Trophoblast cell (in vitro differentiated cells and primary cell): ENCODE data around the gene FRMD1.

ENCODE experiments used
- DNase-seq, 2 donors: peaks; one replicate each; pipeline ENCODE4 v3.0.0-alpha.2; 2016
- H2AFZ ChIP-seq: 2 replicates; pipeline ENCODE4 v1.6.1; 2013; ENCODE audit warnings: low read length, moderate library complexity, mild to moderate bottlenecking; ENCODE audit not compliant: insufficient read depth, poor library complexity
- H2AK5ac ChIP-seq: 2 replicates; pipeline ENCODE4 v1.6.1; 2013; ENCODE audit warnings: mild to moderate bottlenecking, low read length
- H2BK120ac ChIP-seq: 2 replicates; pipeline ENCODE4 v1.6.1; 2013; ENCODE audit warnings: low read length, mild to moderate bottlenecking, moderate library complexity; ENCODE audit not compliant: insufficient read depth, poor library complexity
- H2BK12ac ChIP-seq: 2 replicates; pipeline ENCODE4 v1.6.1; 2013; ENCODE audit warnings: mild to moderate bottlenecking, low read length, moderate library complexity
- H2BK5ac ChIP-seq: 2 replicates; pipeline ENCODE4 v1.6.1; 2013; ENCODE audit warnings: low read length, low read depth, moderate library complexity, mild to moderate bottlenecking; ENCODE audit not compliant: poor library complexity
- H3K14ac ChIP-seq: 2 replicates; pipeline ENCODE4 v1.6.1; 2013; ENCODE audit warnings: mild to moderate bottlenecking, low read length
- H3K18ac ChIP-seq: 2 replicates; pipeline ENCODE4 v1.6.1; 2013; ENCODE audit warnings: mild to moderate bottlenecking, low read length
- H3K23ac ChIP-seq: 2 replicates; pipeline ENCODE4 v1.6.1; 2013; ENCODE audit warnings: low read length
- H3K27ac ChIP-seq: 2 replicates; pipeline ENCODE4 v1.5.1; 2013; ENCODE audit warnings: low read depth, mild to moderate bottlenecking, inconsistent platforms, low read length, moderate library complexity
- H3K27me3 ChIP-seq: 2 replicates; pipeline ENCODE4 v1.6.1; 2013; ENCODE audit warnings: inconsistent platforms, mild to moderate bottlenecking, low read length, moderate library complexity; ENCODE audit not compliant: insufficient read depth
- H3K36me3 ChIP-seq, 2 experiments: 1 replicate in 1 of 2; 2 replicates in 1 of 2; pipeline ENCODE4 v1.6.1; 2013; ENCODE audit warnings: low read length in 2 of 2, mild to moderate bottlenecking in 2 of 2, moderate library complexity in 1 of 2; ENCODE audit not compliant: insufficient read depth in 2 of 2, control insufficient read depth in 1 of 2
- H3K4ac ChIP-seq: 2 replicates; pipeline ENCODE4 v1.6.1; 2013; ENCODE audit warnings: low read depth, mild to moderate bottlenecking, low read length, moderate library complexity
- H3K4me1 ChIP-seq, 2 experiments: 1 replicate in 1 of 2; 2 replicates in 1 of 2; pipeline ENCODE4 v1.6.1; 2013; ENCODE audit warnings: low read length in 2 of 2, mild to moderate bottlenecking in 2 of 2, moderate library complexity in 1 of 2; ENCODE audit not compliant: insufficient read depth in 2 of 2, control insufficient read depth in 1 of 2
- H3K4me2 ChIP-seq: 2 replicates; pipeline ENCODE4 v1.6.1; 2013; ENCODE audit warnings: inconsistent platforms, mild to moderate bottlenecking, low read length, moderate library complexity
- H3K4me3 ChIP-seq: 2 replicates; pipeline ENCODE4 v1.5.1; 2013; ENCODE audit warnings: mild to moderate bottlenecking, low read depth, low read length, inconsistent platforms
- H3K79me1 ChIP-seq: one replicate; pipeline ENCODE4 v1.6.1; 2013; ENCODE audit warnings: low read length
- H3K79me2 ChIP-seq: 2 replicates; pipeline ENCODE4 v1.6.1; 2013; ENCODE audit warnings: low read length, mild to moderate bottlenecking; ENCODE audit not compliant: control insufficient read depth, insufficient read depth, poor library complexity
- H3K9ac ChIP-seq: 2 replicates; pipeline ENCODE4 v1.6.1; 2013; ENCODE audit warnings: mild to moderate bottlenecking, low read length
- H3K9me3 ChIP-seq: 2 replicates; pipeline ENCODE4 v1.6.1; 2013; ENCODE audit warnings: low read depth, mild to moderate bottlenecking, control low read depth, inconsistent platforms, low read length; ENCODE audit not compliant: insufficient read depth
- H4K12ac ChIP-seq: 2 replicates; pipeline ENCODE4 v1.6.1; 2013; ENCODE audit warnings: low read depth, mild to moderate bottlenecking, low read length, moderate library complexity
- H4K8ac ChIP-seq: 2 replicates; pipeline ENCODE4 v1.6.1; 2013; ENCODE audit warnings: low read depth, mild to moderate bottlenecking, low read length, moderate library complexity
- H4K91ac ChIP-seq: one replicate; pipeline ENCODE4 v1.6.1; 2013; ENCODE audit warnings: low read depth, mild to moderate bottlenecking, low read length, moderate library complexity
- WGBS: extraction: QIAGEN DNeasy Blood & Tissue Kit; methylation state at CpG from one replicate; pipeline ENCODE4 v1.1.7; 2013; ENCODE audit warnings: missing lambda C conversion rate; ENCODE audit not compliant: insufficient read length, insufficient coverage; ENCODE audit errors: extremely low coverage; 5-methylcytosine and 5-hydroxymethylcytosine counted together

Gene FRMD1

GRCh38 chr6:168072261-168072660 is 6.8 kb downstream of the FRMD1 start:
- H2BK120ac ChIP-seq: no peak overlapping the region
- no peak overlapping the region for H3K27ac ChIP-seq
- no CpG with 5 or more reads among the region's 24 CpGs for WGBS
- H2BK5ac ChIP-seq: no peak overlapping the region
- H4K8ac ChIP-seq: no peak overlapping the region
- H3K18ac ChIP-seq: no peak overlapping the region
- no peak overlapping the region for H3K4ac ChIP-seq
- H3K79me1 ChIP-seq: no peaks in the 10 kb centered on the region
- H3K9ac ChIP-seq: no peak overlapping the region
- H3K36me3 ChIP-seq: no peaks in the 10 kb centered on the region
- H2AK5ac ChIP-seq: no peak overlapping the region
- H3K4me3 ChIP-seq: no peak overlapping the region
- peaks cover 14% of the 10 kb centered on the region for H3K9me3 ChIP-seq
- H3K4me2 ChIP-seq: no peak overlapping the region
- no peak overlapping the region for H2BK12ac ChIP-seq
- H3K23ac ChIP-seq: no peak overlapping the region
- no peak overlapping the region for H4K91ac ChIP-seq
- no peak overlapping the region for H2AFZ ChIP-seq
- H3K4me1 ChIP-seq: no peaks in the 10 kb centered on the region
- H3K14ac ChIP-seq: no peak overlapping the region
- no peaks in the 10 kb centered on the region for H3K79me2 ChIP-seq
- no peak overlapping the region for H4K12ac ChIP-seq
- no peaks in the 10 kb centered on the region for H3K27me3 ChIP-seq
- DNase-seq: no peak

GRCh38 chr6:168071620-168072019 is 7.4 kb downstream of the FRMD1 start:
- Histone ChIP-seq H2BK120ac (no peak overlapping the region), H4K91ac (no peak overlapping the region), H3K36me3 (no peaks in the 10 kb centered on the region), H3K9me3 (peaks cover 14% of the 10 kb centered on the region), H3K79me1 (no peaks in the 10 kb centered on the region), H2BK5ac (no peak overlapping the region), H3K18ac (no peak overlapping the region), H2AFZ (no peak overlapping the region), H3K4ac (no peak overlapping the region), H3K27me3 (no peaks in the 10 kb centered on the region), H3K23ac (no peak overlapping the region), H2BK12ac (no peak overlapping the region), H3K79me2 (no peaks in the 10 kb centered on the region), H3K4me3 (no peak overlapping the region), H2AK5ac (no peak overlapping the region), H3K4me2 (no peak overlapping the region), H3K27ac (no peak overlapping the region), H3K9ac (no peak overlapping the region), H3K14ac (no peak overlapping the region), H3K4me1 (no peaks in the 10 kb centered on the region), H4K12ac (no peak overlapping the region), H4K8ac (no peak overlapping the region)
- peak in 1 of 2 donors; percentile 24 for DNase-seq
- WGBS: no CpG with 5 or more reads among the region's 9 CpGs

GRCh38 chr6:168070804-168071203 is 8.2 kb downstream of the FRMD1 start:
- no peak overlapping the region for H2BK5ac ChIP-seq
- no peak overlapping the region for H2BK12ac ChIP-seq
- no peak overlapping the region for H3K4me2 ChIP-seq
- no CpG with 5 or more reads among the region's 7 CpGs for WGBS
- no peak overlapping the region for H2AK5ac ChIP-seq
- H3K18ac ChIP-seq: no peak overlapping the region
- no peaks in the 10 kb centered on the region for H3K79me2 ChIP-seq
- no peaks in the 10 kb centered on the region for H3K36me3 ChIP-seq
- peaks cover 14% of the 10 kb centered on the region for H3K9me3 ChIP-seq
- H3K27ac ChIP-seq: no peak overlapping the region
- no peak overlapping the region for H4K8ac ChIP-seq
- no peak overlapping the region for H4K12ac ChIP-seq
- H2BK120ac ChIP-seq: no peak overlapping the region
- H3K23ac ChIP-seq: no peak overlapping the region
- H3K14ac ChIP-seq: no peak overlapping the region
- no peak for DNase-seq
- H3K4ac ChIP-seq: no peak overlapping the region
- no peaks in the 10 kb centered on the region for H3K79me1 ChIP-seq
- H4K91ac ChIP-seq: no peak overlapping the region
- H3K4me3 ChIP-seq: no peak overlapping the region
- H2AFZ ChIP-seq: no peak overlapping the region
- H3K9ac ChIP-seq: no peak overlapping the region
- H3K27me3 ChIP-seq: no peaks in the 10 kb centered on the region
- H3K4me1 ChIP-seq: no peaks in the 10 kb centered on the region

GRCh38 chr6:168067081-168067759 is 11.8 kb downstream of the FRMD1 start:
- H3K79me1 ChIP-seq: no peaks in the 10 kb centered on the region
- H3K27me3 ChIP-seq: no peaks in the 10 kb centered on the region
- no peak overlapping the region for H2BK120ac ChIP-seq
- H2BK12ac ChIP-seq: no peak overlapping the region
- H3K9me3 ChIP-seq: peaks cover 7% of the 10 kb centered on the region
- H2AFZ ChIP-seq: no peak overlapping the region
- H3K27ac ChIP-seq: no peak overlapping the region
- H3K18ac ChIP-seq: no peak overlapping the region
- H3K9ac ChIP-seq: no peak overlapping the region
- H4K91ac ChIP-seq: no peak overlapping the region
- H3K14ac ChIP-seq: no peak overlapping the region
- no peaks in the 10 kb centered on the region for H3K4me1 ChIP-seq
- WGBS: no CpG with 5 or more reads among the region's 24 CpGs
- no peak overlapping the region for H3K23ac ChIP-seq
- no peak overlapping the region for H3K4me3 ChIP-seq
- no peaks in the 10 kb centered on the region for H3K79me2 ChIP-seq
- H3K4me2 ChIP-seq: no peak overlapping the region
- H2AK5ac ChIP-seq: no peak overlapping the region
- H3K4ac ChIP-seq: no peak overlapping the region
- no peak overlapping the region for H4K12ac ChIP-seq
- H4K8ac ChIP-seq: no peak overlapping the region
- H3K36me3 ChIP-seq: no peaks in the 10 kb centered on the region
- H2BK5ac ChIP-seq: no peak overlapping the region
- peak in 1 of 2 donors; percentile 4 for DNase-seq
